Measurements from ENCODE around the gene ITGB7.

DNA sequence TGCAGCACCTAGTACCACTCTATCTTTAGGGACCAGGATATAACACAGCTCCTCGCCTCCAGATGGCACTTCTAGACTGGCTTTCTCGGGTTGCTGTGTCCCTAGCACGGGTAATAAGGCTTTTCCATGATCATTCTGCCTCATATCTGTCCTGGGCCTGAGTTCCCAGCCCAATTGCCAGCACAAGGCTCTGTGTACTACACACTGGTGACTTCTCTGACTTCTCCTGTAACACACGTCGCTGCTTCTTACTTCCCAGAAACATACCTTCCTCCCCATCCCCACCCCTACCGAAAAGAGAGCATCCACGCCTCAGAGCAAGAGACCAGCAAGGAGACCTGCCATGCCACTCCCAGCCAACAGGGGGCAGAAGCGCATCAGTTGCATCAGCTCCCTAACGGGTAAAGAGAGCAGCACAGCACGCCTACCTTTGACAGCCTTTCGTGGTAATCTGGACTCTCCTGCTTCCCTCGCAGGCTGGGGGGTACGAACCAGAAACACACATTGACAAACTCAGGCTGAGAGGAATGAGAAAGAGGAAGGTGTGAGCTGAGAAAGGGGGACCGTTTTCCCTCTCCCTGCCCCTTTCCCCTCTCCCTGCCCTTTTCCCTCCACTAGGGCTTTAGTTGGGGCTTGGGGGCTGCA is 47.7 kb downstream of the ITGB7 start:
- TF ChIP-seq FOXM1 (IDR thresholded peaks at IDR 0.05; ENCODE audit: borderline replicate concordance, low read depth) = no peak
- no peak for TF ChIP-seq TAF1 (IDR thresholded peaks at IDR 0.05; ENCODE audit: low read depth)
- TF ChIP-seq EP300 (IDR thresholded peaks at IDR 0.05; ENCODE audit: borderline replicate concordance) = no peak
- no peak for TF ChIP-seq REST (IDR thresholded peaks at IDR 0.05; ENCODE audit: low read depth)
- no peak for TF ChIP-seq ZBTB7A (IDR thresholded peaks at IDR 0.05; ENCODE audit: low read depth)
